Kidney (tissue), 14 donors: ENCODE results near the gene MTCL1. TPM values are rescaled to one million over a fixed set of nuclear protein-coding genes. Genes with fewer than 3 reads are reported as not detected.

ENCODE experiments used
- DNase-seq, 5 donors: peaks; one replicate each; pipeline ENCODE4 v3.0.0-alpha.2; 2013 to 2020
- FAIRE-seq: peaks from 2 replicates; lab custom pipeline; 2012; peaks lifted over from hg19 to GRCh38; lab: Jason Lieb, UNC
- H3K27ac ChIP-seq, 2 donors: one replicate each; pipeline ENCODE4 v1.7.0; 2013; ENCODE audit warnings: low read depth in 2 of 2, low read length in 2 of 2, inconsistent platforms in 1 of 2
- H3K27me3 ChIP-seq: one replicate; pipeline ENCODE4 v1.7.1; 2013; ENCODE audit warnings: low read length, inconsistent platforms; ENCODE audit not compliant: control insufficient read depth, insufficient read depth
- H3K36me3 ChIP-seq, 3 donors: one replicate each; pipeline versions ENCODE4 v1.7.0 to v1.7.1; 2013; ENCODE audit warnings: low read length in 3 of 3, control low read depth in 1 of 3, inconsistent platforms in 1 of 3; ENCODE audit not compliant: insufficient read depth in 3 of 3, control insufficient read depth in 2 of 3
- H3K4me1 ChIP-seq, 3 donors: one replicate each; pipeline versions ENCODE4 v1.7.0 to v1.7.1; 2013; ENCODE audit warnings: low read length in 3 of 3, inconsistent platforms in 1 of 3, low read depth in 1 of 3; ENCODE audit not compliant: control insufficient read depth in 2 of 3, insufficient read depth in 2 of 3
- H3K4me3 ChIP-seq, 3 donors: one replicate each; pipeline versions ENCODE4 v1.7.0 to v1.8.1; 2013; ENCODE audit warnings: low read length in 3 of 3, control low read depth in 1 of 3, inconsistent platforms in 1 of 3
- H3K9ac ChIP-seq, 3 donors: one replicate each; pipeline versions ENCODE4 v1.7.0 to v1.7.1; 2013; ENCODE audit warnings: low read length in 3 of 3, control low read depth in 1 of 3, inconsistent platforms in 1 of 3
- H3K9me3 ChIP-seq, 3 donors: one replicate each; pipeline versions ENCODE4 v1.7.0 to v1.7.1; 2013; ENCODE audit warnings: low read length in 3 of 3, control low read depth in 1 of 3, inconsistent platforms in 1 of 3; ENCODE audit not compliant: control insufficient read depth in 2 of 3, insufficient read depth in 1 of 3
- CTCF ChIP-seq: IDR thresholded peaks from 3 replicates; pipeline ENCODE4 v1.5.1; 2012; ENCODE audit warnings: mild to moderate bottlenecking, moderate library complexity, borderline replicate concordance; ENCODE audit not compliant: insufficient read depth; ENCODE audit errors: extremely low read depth
- intact Hi-C: fragments of 100-400 bp; cut with DNase I; formaldehyde crosslinking; loops from one replicate; pipeline ENCODE4 v1.11.1; 2022
- polyA plus RNA-seq: library from polyadenylated mRNA; stranded (reverse); fragments of 350-450 nt; fragmentation: Illumina TruSeq; extraction: RNeasy Lipid Tissue Mini Kit (QIAGEN cat#74804); gene quantifications from one replicate; pipeline ENCODE4 v1.2.3, GENCODE V29; 2014; ENCODE audit warnings: low read depth, low replicate concordance; ENCODE audit not compliant: insufficient read depth
- total RNA-seq: library from RNA; stranded (reverse); fragmentation: NEBNext Ultra II Directional; extraction: Animal tissue kit (Norgen Biotek cat#: 25700); gene quantifications from one replicate; pipeline ENCODE4 v1.2.1, GENCODE V29; 2021
- donor health status: control.
- donor health status: control.
- donor health status: control.
- donor health status: control.
- donor health status: control.
- donor health status: DM: yes; HTN: yes; CAD: no.
- donor health status: Normal renal cell carcinoma (clear cell type).

Gene MTCL1
- total and polyA plus RNA-seq, 2 donors from 2014 or later, result 2.5 to 15.3 TPM

GRCh38 chr18:8807488-8807805, 102.1 kb downstream of the MTCL1 start:
- DNase-seq (no peak), FAIRE-seq (no peak)
- intact Hi-C loops, result no loop called here
- Histone ChIP-seq H3K4me1 (peaks cover 0 to 3% (median 0%) of the 10 kb centered on the region in 3 donors), H3K9ac (no peak overlapping the region), H3K4me3 (no peak overlapping the region), H3K27me3 (no peaks in the 10 kb centered on the region), H3K9me3 (no peaks in the 10 kb centered on the region), H3K36me3 (no peaks in the 10 kb centered on the region), H3K27ac (no peak overlapping the region)
- TF ChIP-seq CTCF, result no peak

GRCh38 chr18:8808001-8808400, 102.6 kb downstream of the MTCL1 start:
- Histone ChIP-seq H3K27me3 (no peaks in the 10 kb centered on the region), H3K36me3 (no peaks in the 10 kb centered on the region), H3K9me3 (no peaks in the 10 kb centered on the region), H3K27ac (no peak overlapping the region), H3K9ac (no peak overlapping the region), H3K4me1 (peaks cover 0 to 3% (median 0%) of the 10 kb centered on the region in 3 donors), H3K4me3 (no peak overlapping the region)
- no peak for DNase-seq
- intact Hi-C loops, result no loop called here
- no peak for TF ChIP-seq CTCF
- FAIRE-seq, result no peak

- DNase-seq (no peak), FAIRE-seq (no peak)
- peaks cover 0 to 3% (median 0%) of the 10 kb centered on the region in 3 donors for H3K4me1 ChIP-seq
- H3K36me3 ChIP-seq, result no peaks in the 10 kb centered on the region
- H3K9me3 ChIP-seq, result no peaks in the 10 kb centered on the region
- no peak overlapping the region for H3K9ac ChIP-seq
- intact Hi-C loops, result no loop called here
- H3K27ac ChIP-seq, result no peak overlapping the region
- no peak overlapping the region for H3K4me3 ChIP-seq
- no peak for TF ChIP-seq CTCF
- no peaks in the 10 kb centered on the region for H3K27me3 ChIP-seq
Observed at GRCh38 chr18:8809514-8809913, 104.2 kb downstream of the MTCL1 start.

GRCh38 chr18:8810157-8810556, 104.8 kb downstream of the MTCL1 start:
- Histone ChIP-seq H3K4me3 (no peak overlapping the region), H3K4me1 (peaks cover 0 to 3% (median 0%) of the 10 kb centered on the region in 3 donors), H3K27ac (no peak overlapping the region), H3K27me3 (no peaks in the 10 kb centered on the region), H3K9ac (no peak overlapping the region), H3K36me3 (no peaks in the 10 kb centered on the region), H3K9me3 (no peaks in the 10 kb centered on the region)
- FAIRE-seq, result no peak
- intact Hi-C loops, result no loop called here
- no peak for TF ChIP-seq CTCF
- no peak for DNase-seq
